Measurements from ENCODE around the gene SRPK3. TPM values are rescaled to one million over a fixed set of nuclear protein-coding genes. Genes with fewer than 3 reads are reported as not detected.
A peak's percentile ranks its signal among the peaks of the same experiment; 100 is the strongest.

The SRPK3 gene
- total RNA-seq, 4 donors from 2014 or later = 0.12 to 0.47 (median 0.19) TPM; not detected in 1

DNA sequence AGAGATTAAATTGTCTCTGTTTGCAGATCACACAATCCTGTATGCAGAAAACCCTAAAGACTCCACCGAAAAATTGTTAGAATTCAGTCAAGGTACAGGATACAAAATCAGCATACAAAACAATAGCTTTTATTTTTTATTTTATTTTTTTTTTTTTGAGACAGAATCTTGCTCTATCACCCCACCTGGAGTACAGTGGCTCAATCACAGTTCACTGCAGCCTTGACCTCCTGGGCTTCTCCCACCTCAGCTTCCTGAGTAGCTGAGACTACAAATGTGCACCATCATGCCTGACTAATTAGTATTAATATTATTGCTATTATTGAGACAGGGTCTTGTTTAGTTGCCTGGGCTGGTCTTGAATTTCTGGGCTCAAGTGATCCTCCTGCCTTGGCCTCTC lies 25.7 kb upstream of the SRPK3 start:
- ATAC-seq (ENCODE audit: low FRiP score) = no peak
- TF ChIP-seq, protein P1, sequence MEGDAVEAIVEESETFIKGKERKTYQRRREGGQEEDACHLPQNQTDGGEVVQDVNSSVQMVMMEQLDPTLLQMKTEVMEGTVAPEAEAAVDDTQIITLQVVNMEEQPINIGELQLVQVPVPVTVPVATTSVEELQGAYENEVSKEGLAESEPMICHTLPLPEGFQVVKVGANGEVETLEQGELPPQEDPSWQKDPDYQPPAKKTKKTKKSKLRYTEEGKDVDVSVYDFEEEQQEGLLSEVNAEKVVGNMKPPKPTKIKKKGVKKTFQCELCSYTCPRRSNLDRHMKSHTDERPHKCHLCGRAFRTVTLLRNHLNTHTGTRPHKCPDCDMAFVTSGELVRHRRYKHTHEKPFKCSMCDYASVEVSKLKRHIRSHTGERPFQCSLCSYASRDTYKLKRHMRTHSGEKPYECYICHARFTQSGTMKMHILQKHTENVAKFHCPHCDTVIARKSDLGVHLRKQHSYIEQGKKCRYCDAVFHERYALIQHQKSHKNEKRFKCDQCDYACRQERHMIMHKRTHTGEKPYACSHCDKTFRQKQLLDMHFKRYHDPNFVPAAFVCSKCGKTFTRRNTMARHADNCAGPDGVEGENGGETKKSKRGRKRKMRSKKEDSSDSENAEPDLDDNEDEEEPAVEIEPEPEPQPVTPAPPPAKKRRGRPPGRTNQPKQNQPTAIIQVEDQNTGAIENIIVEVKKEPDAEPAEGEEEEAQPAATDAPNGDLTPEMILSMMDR (IDR thresholded peaks at IDR 0.05) = no peak
- DNase-seq (ENCODE audit: low spot score) = no peak

DNA sequence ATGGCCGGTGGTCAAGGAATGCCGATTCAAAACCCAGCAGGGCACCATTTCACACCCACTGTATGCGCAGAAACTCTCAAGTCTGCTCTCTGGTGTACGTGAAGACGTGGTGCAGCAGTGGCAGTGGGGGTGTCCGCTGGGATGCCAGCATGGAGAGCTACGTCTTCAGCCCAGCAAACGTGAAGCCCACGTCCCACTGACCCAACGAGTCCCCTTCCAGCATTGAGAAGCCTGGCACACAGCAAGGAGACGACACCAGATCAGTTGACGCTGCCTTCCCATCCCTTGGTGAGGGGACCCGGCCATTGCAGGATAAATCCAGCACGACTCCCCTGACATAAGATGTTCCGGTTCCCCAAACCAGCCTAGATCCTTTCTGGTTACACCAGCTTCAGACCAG lies 19.0 kb upstream of the SRPK3 start:
- TF ChIP-seq, protein P1 (IDR thresholded peaks at IDR 0.05) = no peak
- ATAC-seq (ENCODE audit: low FRiP score) (no peak), DNase-seq (ENCODE audit: low spot score) (no peak)

- ATAC-seq (ENCODE audit: low FRiP score) = no peak
- DNase-seq (ENCODE audit: low spot score) = no peak
These were observed 18.1 kb upstream of the SRPK3 start for GRCh38 chrX:153762626-153763173.

GRCh38 chrX:153763298-153763932 lies 17.4 kb upstream of the SRPK3 start:
- TF ChIP-seq, protein P1 (IDR thresholded peaks at IDR 0.05) = no peak
- no peak for ATAC-seq (ENCODE audit: low FRiP score)
- no peak for DNase-seq (ENCODE audit: low spot score)

More at GRCh38 chrX:153762626-153763173, 18.1 kb upstream of the SRPK3 start:
- TF ChIP-seq, protein P1 (IDR thresholded peaks at IDR 0.05) = no peak

- ATAC-seq (ENCODE audit: low FRiP score) (peak; percentile 84), DNase-seq (ENCODE audit: low spot score) (peak; percentile 66)
- TF ChIP-seq, protein P1 (IDR thresholded peaks at IDR 0.05) = peak in 1 of 3 donors; percentile 54
These were observed 16.7 kb upstream of the SRPK3 start, which contains the start of gene PLXNB3 for GRCh38 chrX:153763989-153764755. PLXNB3 (plus strand) TSS chrX:153764249; CDS start chrX:153765536, 1,287 bp downstream.

DNA sequence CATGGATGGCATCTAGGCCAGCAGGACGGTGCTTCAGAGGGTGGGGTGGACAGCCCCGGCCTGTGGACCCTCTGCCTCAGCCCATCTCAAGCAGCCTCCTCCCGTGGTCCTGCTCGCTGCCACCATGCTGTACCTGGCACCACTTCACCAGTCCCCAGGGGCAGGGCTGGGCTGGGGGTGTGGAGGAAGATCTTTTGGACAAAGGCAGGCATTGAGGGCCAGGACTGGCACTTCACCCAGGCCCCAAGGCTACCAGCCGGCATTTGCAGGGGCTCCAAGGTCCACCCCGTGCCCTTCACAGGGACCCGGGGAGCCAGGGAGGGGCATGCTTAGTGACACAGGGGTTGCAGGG lies 16.1 kb upstream of the SRPK3 start:
- TF ChIP-seq, protein P1 (IDR thresholded peaks at IDR 0.05) = no peak
- DNase-seq (ENCODE audit: low spot score) (no peak), ATAC-seq (ENCODE audit: low FRiP score) (no peak)
